Measurements from ENCODE around the gene RABL2A.
"Not testable (repeated sequence)": the region's sequence is repeated elsewhere in the genome, so short reads cannot be mapped to it uniquely, and the experiment has no call there.

The RABL2A gene

GRCh38 chr2:113602040-113602769 lies 24.9 kb upstream of the RABL2A start:
- H3K4me1 Mint-ChIP-seq, H3K27ac Mint-ChIP-seq, H3K27me3 Mint-ChIP-seq, H3K9me3 Mint-ChIP-seq, H3K36me3 Mint-ChIP-seq: not testable (repeated sequence)
- ATAC-seq, result peak; percentile 49
- H3K4me3 Mint-ChIP-seq, result peak overlapping the region; percentile 73

DNA sequence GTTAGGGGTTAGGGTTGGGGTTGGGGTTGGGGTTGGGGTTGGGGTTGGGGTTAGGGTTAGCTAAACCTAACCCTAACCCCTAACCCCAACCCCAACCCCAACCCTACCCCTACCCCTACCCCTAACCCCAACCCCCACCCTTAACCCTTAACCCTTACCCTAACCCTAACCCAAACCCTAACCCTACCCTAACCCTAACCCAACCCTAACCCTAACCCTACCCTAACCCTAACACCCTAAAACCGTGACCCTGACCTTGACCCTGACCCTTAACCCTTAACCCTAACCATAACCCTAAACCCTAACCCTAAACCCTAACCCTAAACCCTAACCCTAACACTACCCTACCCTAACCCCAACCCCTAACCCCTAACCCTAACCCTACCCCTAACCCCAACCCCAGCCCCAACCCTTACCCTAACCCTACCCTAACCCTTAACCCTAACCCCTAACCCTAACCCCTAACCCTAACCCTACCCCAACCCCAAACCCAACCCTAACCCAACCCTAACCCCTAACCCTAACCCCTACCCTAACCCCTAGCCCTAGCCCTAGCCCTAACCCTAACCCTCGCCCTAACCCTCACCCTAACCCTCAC lies 24.1 kb upstream of the RABL2A start:
- H3K9me3 Mint-ChIP-seq, result no peaks in the 10 kb centered on the region
- H3K36me3 Mint-ChIP-seq, result no peaks in the 10 kb centered on the region
- H3K4me1 Mint-ChIP-seq, result peaks cover 10% of the 10 kb centered on the region
- peak overlapping the region; percentile 86 for H3K4me3 Mint-ChIP-seq
- peak overlapping the region; percentile 85 for H3K27ac Mint-ChIP-seq
- ATAC-seq, result peak; percentile 68
- no peaks in the 10 kb centered on the region for H3K27me3 Mint-ChIP-seq

DNA sequence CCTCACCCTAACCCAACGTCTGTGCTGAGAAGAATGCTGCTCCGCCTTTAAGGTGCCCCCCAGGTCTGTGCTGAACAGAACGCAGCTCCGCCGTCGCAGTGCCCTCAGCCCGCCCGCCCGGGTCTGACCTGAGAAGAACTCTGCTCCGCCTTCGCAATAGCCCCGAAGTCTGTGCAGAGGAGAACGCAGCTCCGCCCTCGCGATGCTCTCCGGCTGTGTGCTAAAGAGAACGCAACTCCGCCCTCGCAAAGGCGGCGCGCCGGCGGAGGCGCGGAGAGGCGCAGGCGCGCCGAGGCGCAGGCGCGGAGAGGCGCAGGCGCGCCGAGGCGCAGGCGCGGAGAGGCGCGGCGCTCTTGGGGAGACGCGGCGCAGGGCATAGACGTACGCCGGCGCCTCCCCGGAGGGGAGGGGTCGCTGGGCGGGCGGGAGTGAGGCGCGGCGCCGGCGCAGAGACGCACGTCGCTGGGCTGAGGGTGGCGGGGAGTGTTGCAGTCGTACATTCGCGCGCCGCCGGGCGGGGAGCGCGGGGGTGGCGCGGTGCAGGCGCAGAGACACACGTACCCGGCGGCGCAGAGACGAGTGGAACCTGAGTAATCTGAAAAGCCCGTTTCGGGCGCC lies 23.5 kb upstream of the RABL2A start:
- not testable (repeated sequence) for H3K36me3 Mint-ChIP-seq, H3K27me3 Mint-ChIP-seq, H3K4me1 Mint-ChIP-seq, H3K9me3 Mint-ChIP-seq
- Mint-ChIP-seq H3K4me3 (peak overlapping the region; percentile 86), H3K27ac (peak overlapping the region; percentile 85)
- peak; percentile 99 for ATAC-seq

DNA sequence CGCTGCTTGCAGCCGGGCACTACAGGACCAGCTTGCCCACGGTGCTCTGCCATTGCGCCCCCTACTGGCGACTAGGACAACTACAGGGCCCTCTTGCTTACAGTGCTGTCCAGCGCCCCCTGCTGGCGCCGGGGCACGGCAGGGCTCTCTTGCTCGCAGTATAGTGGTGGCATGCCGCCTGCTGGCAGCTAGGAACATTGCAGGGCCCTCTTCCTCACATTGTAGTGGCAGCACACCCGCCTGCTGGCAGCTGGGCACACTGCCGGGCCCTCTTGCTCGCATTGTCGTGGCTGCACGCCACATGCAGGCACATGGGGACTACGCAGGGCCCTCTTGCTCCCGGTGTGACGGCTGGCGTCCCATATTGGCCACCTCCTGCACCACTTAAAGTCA lies 23.0 kb upstream of the RABL2A start:
- peak; percentile 51 for ATAC-seq
- peak overlapping the region; percentile 85 for H3K27ac Mint-ChIP-seq
- H3K36me3 Mint-ChIP-seq, H3K4me1 Mint-ChIP-seq, H3K9me3 Mint-ChIP-seq, H3K27me3 Mint-ChIP-seq: not testable (repeated sequence)
- H3K4me3 Mint-ChIP-seq, result peak overlapping the region; percentile 86

GRCh38 chr2:113604661-113605060 lies 22.4 kb upstream of the RABL2A start:
- not testable (repeated sequence) for ATAC-seq, H3K27me3 Mint-ChIP-seq, H3K4me1 Mint-ChIP-seq, H3K9me3 Mint-ChIP-seq, H3K36me3 Mint-ChIP-seq
- peak overlapping the region; percentile 85 for H3K27ac Mint-ChIP-seq
- peak overlapping the region; percentile 86 for H3K4me3 Mint-ChIP-seq

- H3K9me3 Mint-ChIP-seq, H3K4me3 Mint-ChIP-seq, H3K27me3 Mint-ChIP-seq, H3K36me3 Mint-ChIP-seq, H3K27ac Mint-ChIP-seq, H3K4me1 Mint-ChIP-seq, ATAC-seq: not testable (repeated sequence)
Measured at GRCh38 chr2:113606036-113606435, 21.0 kb upstream of the RABL2A start.

- H3K4me3 Mint-ChIP-seq, H3K9me3 Mint-ChIP-seq, H3K4me1 Mint-ChIP-seq, H3K36me3 Mint-ChIP-seq, H3K27ac Mint-ChIP-seq, H3K27me3 Mint-ChIP-seq, ATAC-seq: not testable (repeated sequence)
Measured at GRCh38 chr2:113609822-113610221, 17.2 kb upstream of the RABL2A start.

DNA sequence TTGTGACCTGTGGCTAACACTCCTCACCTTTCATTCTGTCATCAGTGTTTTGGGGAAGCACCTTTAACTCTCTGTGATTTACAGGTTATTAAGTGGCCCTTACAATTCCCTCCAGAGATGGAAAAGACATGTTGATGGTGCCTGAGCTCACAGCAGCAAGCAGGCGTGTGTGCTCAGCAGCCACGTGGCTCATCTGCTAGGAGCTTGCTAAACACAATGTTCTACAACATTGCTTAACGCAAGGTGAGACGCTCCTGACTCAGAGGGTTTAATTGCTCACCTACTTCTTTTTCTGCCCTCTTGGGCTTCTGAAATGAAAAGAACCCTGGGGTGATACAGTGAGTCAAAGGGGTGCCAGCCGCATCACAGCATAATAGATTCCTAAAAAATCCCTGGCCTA lies 6.1 kb upstream of the RABL2A start:
- H3K27ac Mint-ChIP-seq, H3K27me3 Mint-ChIP-seq, ATAC-seq, H3K36me3 Mint-ChIP-seq, H3K9me3 Mint-ChIP-seq, H3K4me3 Mint-ChIP-seq: not testable (repeated sequence)
- peaks cover 10% of the 10 kb centered on the region for H3K4me1 Mint-ChIP-seq

- not testable (repeated sequence) for ATAC-seq, H3K9me3 Mint-ChIP-seq, H3K27me3 Mint-ChIP-seq
- H3K4me3 Mint-ChIP-seq, result peak overlapping the region; percentile 84
- H3K4me1 Mint-ChIP-seq, result peaks cover 26% of the 10 kb centered on the region
- H3K27ac Mint-ChIP-seq, result peak overlapping the region; percentile 91
- H3K36me3 Mint-ChIP-seq, result peaks cover 11% of the 10 kb centered on the region
Measured at GRCh38 chr2:113625906-113626305, 1.2 kb upstream of the RABL2A start.

- H3K9me3 Mint-ChIP-seq, H3K4me3 Mint-ChIP-seq, H3K27me3 Mint-ChIP-seq, ATAC-seq, H3K4me1 Mint-ChIP-seq, H3K27ac Mint-ChIP-seq: not testable (repeated sequence)
- peaks cover 27% of the 10 kb centered on the region for H3K36me3 Mint-ChIP-seq
Measured at GRCh38 chr2:113632849-113633345, 5.8 kb downstream of the RABL2A start.

- H3K4me3 Mint-ChIP-seq, H3K27me3 Mint-ChIP-seq: not testable (repeated sequence)
- peaks cover 21% of the 10 kb centered on the region for H3K36me3 Mint-ChIP-seq
Measured at GRCh38 chr2:113635358-113635757, 8.3 kb downstream of the RABL2A start.

DNA sequence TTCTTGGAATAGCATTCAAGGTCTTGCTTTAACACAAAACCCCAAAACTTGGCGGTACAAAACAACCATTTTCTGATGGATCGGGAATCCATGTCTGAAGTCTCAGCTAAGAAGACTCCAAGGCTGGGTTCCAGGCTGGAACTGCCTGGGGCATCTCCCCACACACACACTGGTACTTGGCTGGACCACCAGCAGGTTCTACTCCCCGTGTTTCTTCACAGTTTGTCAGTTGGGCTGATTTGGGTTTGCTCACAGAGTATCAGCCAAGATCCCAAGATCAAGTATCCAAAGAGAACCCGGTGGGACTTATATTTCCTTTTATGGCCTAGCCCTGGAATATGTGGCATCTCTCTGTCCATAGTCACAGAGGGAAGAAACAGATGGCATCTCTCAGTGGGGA lies 9.2 kb downstream of the RABL2A start:
- H3K4me1 Mint-ChIP-seq, ATAC-seq, H3K27ac Mint-ChIP-seq, H3K4me3 Mint-ChIP-seq, H3K27me3 Mint-ChIP-seq, H3K9me3 Mint-ChIP-seq: not testable (repeated sequence)
- peaks cover 15% of the 10 kb centered on the region for H3K36me3 Mint-ChIP-seq

More at GRCh38 chr2:113635358-113635757, 8.3 kb downstream of the RABL2A start:
- not testable (repeated sequence) for H3K27ac Mint-ChIP-seq, H3K9me3 Mint-ChIP-seq, H3K4me1 Mint-ChIP-seq, ATAC-seq

DNA sequence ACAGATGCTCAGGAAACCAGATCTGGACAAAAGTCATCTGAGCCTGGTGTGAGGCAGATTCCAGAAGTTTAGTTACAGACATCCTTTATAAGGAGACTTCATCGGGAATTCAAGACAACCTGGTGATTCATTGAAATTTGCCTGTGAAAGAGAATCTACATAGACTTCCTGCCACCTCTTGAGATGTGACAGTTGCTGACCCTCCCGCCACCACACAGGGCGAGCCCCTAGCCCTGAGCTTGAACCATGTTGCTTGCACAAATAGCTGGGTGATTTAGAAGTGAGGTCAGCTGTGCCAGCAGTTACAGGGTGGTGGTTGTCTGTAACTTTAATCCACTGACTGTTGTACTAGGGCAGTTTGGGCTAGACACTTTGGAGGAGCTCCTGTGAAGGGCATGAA lies 11.0 kb downstream of the RABL2A start:
- not testable (repeated sequence) for ATAC-seq, H3K27me3 Mint-ChIP-seq, H3K27ac Mint-ChIP-seq, H3K9me3 Mint-ChIP-seq, H3K36me3 Mint-ChIP-seq, H3K4me1 Mint-ChIP-seq, H3K4me3 Mint-ChIP-seq

DNA sequence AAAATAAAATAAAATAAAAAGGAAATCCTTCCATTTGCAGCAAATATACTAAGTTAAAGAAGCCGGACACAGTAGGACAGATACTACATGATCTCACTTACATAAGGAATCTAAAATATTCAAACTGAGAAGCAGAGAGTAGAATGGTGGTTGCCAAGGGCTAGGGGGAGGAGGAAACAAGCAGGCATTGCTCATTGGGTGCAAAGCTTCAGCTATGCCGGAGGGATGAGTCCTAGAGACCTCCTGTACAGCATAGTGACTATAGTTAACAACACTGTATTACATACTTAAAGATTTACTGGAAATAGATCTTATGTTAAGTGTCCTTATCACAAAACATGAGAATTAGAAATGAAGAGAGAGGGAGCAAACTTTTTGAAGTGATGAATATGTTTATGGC lies 19.2 kb downstream of the RABL2A start:
- H3K27me3 Mint-ChIP-seq, H3K4me3 Mint-ChIP-seq, H3K4me1 Mint-ChIP-seq, ATAC-seq, H3K27ac Mint-ChIP-seq, H3K9me3 Mint-ChIP-seq, H3K36me3 Mint-ChIP-seq: not testable (repeated sequence)

DNA sequence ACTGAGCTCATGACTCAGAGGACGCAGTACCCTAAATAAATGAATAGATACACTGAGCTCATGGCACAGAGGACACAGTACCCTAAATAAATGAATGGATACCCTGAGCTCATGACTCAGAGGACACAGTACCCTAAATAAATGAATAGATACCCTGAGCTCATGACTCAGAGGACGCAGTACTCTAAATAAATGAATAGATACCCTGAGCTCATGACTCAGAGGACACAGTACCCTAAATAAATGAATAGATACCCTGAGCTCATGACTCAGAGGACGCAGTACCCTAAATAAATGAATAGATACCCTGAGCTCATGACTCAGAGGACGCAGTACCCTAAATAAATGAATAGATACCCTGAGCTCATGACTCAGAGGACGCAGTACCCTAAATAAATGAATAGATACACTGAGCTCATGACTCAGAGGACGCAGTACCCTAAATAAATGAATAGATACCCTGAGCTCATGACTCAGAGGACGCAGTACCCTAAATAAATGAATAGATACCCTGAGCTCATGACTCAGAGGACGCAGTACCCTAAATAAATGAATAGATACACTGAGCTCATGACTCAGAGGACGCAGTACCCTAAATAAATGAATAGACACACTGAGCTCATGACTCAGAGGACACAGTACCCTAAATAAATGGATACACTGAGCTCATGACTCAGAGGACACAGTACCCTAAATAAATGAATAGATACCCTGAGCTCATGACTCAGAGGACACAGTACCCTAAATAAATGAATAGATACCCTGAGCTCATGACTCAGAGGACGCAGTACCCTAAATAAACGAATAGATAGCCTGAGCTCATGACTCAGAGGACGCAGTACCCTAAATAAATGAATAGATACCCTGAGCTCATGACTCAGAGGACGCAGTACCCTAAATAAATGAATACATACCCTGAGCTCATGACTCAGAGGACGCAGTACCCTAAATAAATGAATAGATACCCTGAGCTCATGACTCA lies 24.1 kb downstream of the RABL2A start:
- H3K27ac Mint-ChIP-seq, H3K36me3 Mint-ChIP-seq, H3K27me3 Mint-ChIP-seq, ATAC-seq, H3K9me3 Mint-ChIP-seq, H3K4me3 Mint-ChIP-seq, H3K4me1 Mint-ChIP-seq: not testable (repeated sequence)

Data from stimulated activated memory B cell treated with anti-CD40 and anti-IgM and Interleukin-4, amounts not matched to agents 10 μg/mL and 1 μg/mL and 100 μg/mL, for 72 hours (primary cell).